ENCODE results near the gene BAHD1. TPM values are rescaled to one million over a fixed set of nuclear protein-coding genes. Genes with fewer than 3 reads are reported as not detected.

BAHD1 gene
- polyA plus RNA-seq, 1 of the 3 experiments (the other 2 are of a cell fraction): 5.5 TPM

DNA sequence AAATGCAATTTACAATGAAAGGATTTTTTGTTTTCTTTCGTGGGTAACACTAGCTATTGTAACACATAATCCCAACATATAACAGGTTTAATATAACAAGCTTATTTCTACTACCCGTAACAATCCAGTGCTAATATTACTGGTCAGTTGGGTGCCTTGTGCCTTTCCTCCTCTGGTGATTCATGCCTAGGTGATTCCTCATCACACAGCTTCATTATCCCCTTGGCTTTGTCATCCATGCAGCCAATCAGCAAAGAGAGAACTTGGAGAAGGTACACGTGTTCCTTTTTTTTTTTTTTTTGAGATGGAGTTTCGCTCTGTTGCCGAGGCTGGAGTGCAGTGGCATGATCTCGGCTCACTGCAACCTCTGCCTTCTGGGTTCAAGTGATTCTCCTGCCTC, 60.7 kb downstream of the BAHD1 start:
- no peak for DNase-seq
- Histone ChIP-seq H3K4me1 (ENCODE audit: control insufficient read depth in 1 of 2, insufficient read depth in 2 of 2, low read depth in 1 of 2, low read length in 1 of 2) (peaks cover 0 to 13% of the 10 kb centered on the region in 2 experiments; a peak in 2 of 4 replicates), H3K4me3 (ENCODE audit: low read depth in 2 of 2, low read length in 1 of 2) (no peak overlapping the region), H3K4me2 (0 out of 2 replicates have a peak overlapping the region, but pooled peaks have one; percentile 26), H3K9me3 (no peaks in the 10 kb centered on the region), H3K36me3 (replicated peaks in 1 of 2; ENCODE audit: control insufficient read depth in 1 of 2, insufficient read depth in 2 of 2, low read length in 1 of 2) (no peaks in the 10 kb centered on the region), H3K27me3 (ENCODE audit: insufficient read depth) (no peaks in the 10 kb centered on the region), H4K20me1 (ENCODE audit: insufficient read depth) (no peaks in the 10 kb centered on the region), H3F3A (replicated peaks; ENCODE audit: insufficient read depth) (peaks cover 18% of the 10 kb centered on the region), H3K9me2 (no peaks in the 10 kb centered on the region), H3K9ac (no peak overlapping the region), H3K79me2 (ENCODE audit: insufficient read depth) (no peaks in the 10 kb centered on the region), H3K27ac (ENCODE audit: low read depth in 2 of 2, low read length in 1 of 2) (peak overlapping the region in 1 of 2 experiments; percentile 67; a peak in 2 of 4 replicates), H2AFZ (ENCODE audit: low read depth) (no peak overlapping the region)
- ChIA-PET POLR2A (no interaction called here), CTCF (no interaction called here)
- TF ChIP-seq FOSL2 (IDR thresholded peaks at IDR 0.05; ENCODE audit: borderline replicate concordance, low read depth): no peak
- WGBS (ENCODE audit: low lambda C conversion rate): 64% methylated on average over 6 of the region's 6 CpGs

DNA sequence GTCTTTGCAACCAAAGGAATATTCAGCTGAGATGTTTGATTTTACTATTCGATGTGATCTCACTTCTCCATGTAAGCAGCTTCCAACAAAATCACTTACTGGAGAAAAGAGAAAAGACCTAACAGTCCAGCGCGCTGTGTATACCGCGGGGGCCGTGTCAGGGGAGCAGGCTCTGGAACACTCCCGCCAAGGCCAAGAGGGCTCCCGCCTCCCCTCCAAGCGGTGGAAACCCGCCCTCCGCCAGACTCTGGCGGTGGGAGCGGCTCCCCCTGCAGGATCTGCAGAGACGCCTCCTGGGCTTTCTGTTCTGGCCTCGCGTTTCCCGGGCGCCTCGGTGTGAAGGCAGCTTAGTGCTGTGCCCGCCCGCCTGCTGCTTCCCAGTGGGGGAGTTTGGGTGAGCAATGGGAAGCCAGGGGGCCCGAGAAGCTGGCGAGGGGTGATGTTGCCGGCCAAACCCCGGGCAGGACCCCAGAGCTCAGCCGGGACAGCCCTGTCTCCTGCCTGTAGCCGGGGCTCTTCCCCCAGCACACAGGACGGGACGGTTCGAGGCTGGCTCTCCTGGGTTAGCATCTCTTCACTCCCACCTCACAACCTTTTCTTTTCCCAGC, 66.3 kb downstream of the BAHD1 start:
- TF ChIP-seq JUND (IDR thresholded peaks at IDR 0.05) (no peak), TCF12 (IDR thresholded peaks at IDR 0.05) (0 out of 2 replicates have a peak, but pooled peaks have one; percentile 7), RAD21 (IDR thresholded peaks at IDR 0.05; ENCODE audit: low read length) (peak; percentile 64), RCOR1 (IDR thresholded peaks at IDR 0.05; ENCODE audit: low read length) (no peak), TAF1 (IDR thresholded peaks at IDR 0.05; ENCODE audit: borderline replicate concordance, low read depth, low read length) (no peak), EP300 (IDR thresholded peaks at IDR 0.05; ENCODE audit: borderline replicate concordance in 1 of 2, low read depth in 1 of 2, low read length in 1 of 2) (no peak), SIN3A (IDR thresholded peaks at IDR 0.05; ENCODE audit: borderline replicate concordance, low read depth, low read length) (peak; percentile 54; the same call in 1 of the 2 replicates), SMC3 (IDR thresholded peaks at IDR 0.05; ENCODE audit: low read depth, low read length) (peak; percentile 62)
- TF ChIP-seq, protein P1, sequence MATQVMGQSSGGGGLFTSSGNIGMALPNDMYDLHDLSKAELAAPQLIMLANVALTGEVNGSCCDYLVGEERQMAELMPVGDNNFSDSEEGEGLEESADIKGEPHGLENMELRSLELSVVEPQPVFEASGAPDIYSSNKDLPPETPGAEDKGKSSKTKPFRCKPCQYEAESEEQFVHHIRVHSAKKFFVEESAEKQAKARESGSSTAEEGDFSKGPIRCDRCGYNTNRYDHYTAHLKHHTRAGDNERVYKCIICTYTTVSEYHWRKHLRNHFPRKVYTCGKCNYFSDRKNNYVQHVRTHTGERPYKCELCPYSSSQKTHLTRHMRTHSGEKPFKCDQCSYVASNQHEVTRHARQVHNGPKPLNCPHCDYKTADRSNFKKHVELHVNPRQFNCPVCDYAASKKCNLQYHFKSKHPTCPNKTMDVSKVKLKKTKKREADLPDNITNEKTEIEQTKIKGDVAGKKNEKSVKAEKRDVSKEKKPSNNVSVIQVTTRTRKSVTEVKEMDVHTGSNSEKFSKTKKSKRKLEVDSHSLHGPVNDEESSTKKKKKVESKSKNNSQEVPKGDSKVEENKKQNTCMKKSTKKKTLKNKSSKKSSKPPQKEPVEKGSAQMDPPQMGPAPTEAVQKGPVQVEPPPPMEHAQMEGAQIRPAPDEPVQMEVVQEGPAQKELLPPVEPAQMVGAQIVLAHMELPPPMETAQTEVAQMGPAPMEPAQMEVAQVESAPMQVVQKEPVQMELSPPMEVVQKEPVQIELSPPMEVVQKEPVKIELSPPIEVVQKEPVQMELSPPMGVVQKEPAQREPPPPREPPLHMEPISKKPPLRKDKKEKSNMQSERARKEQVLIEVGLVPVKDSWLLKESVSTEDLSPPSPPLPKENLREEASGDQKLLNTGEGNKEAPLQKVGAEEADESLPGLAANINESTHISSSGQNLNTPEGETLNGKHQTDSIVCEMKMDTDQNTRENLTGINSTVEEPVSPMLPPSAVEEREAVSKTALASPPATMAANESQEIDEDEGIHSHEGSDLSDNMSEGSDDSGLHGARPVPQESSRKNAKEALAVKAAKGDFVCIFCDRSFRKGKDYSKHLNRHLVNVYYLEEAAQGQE (IDR thresholded peaks at IDR 0.05; ENCODE audit: low read depth, low read length): no peak
- TF ChIP-seq, protein P2, sequence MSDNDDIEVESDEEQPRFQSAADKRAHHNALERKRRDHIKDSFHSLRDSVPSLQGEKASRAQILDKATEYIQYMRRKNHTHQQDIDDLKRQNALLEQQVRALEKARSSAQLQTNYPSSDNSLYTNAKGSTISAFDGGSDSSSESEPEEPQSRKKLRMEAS (IDR thresholded peaks at IDR 0.05; ENCODE audit: low read depth): peak; percentile 78
- TF ChIP-seq, protein P3, sequence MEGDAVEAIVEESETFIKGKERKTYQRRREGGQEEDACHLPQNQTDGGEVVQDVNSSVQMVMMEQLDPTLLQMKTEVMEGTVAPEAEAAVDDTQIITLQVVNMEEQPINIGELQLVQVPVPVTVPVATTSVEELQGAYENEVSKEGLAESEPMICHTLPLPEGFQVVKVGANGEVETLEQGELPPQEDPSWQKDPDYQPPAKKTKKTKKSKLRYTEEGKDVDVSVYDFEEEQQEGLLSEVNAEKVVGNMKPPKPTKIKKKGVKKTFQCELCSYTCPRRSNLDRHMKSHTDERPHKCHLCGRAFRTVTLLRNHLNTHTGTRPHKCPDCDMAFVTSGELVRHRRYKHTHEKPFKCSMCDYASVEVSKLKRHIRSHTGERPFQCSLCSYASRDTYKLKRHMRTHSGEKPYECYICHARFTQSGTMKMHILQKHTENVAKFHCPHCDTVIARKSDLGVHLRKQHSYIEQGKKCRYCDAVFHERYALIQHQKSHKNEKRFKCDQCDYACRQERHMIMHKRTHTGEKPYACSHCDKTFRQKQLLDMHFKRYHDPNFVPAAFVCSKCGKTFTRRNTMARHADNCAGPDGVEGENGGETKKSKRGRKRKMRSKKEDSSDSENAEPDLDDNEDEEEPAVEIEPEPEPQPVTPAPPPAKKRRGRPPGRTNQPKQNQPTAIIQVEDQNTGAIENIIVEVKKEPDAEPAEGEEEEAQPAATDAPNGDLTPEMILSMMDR (IDR thresholded peaks at IDR 0.05): peak; percentile 69
- H3K4me1 ChIP-seq (ENCODE audit: control insufficient read depth in 1 of 2, insufficient read depth in 2 of 2, low read depth in 1 of 2, low read length in 1 of 2): no peaks in the 10 kb centered on the region; a peak in 1 of 4 replicates
- POLR2A ChIA-PET: no interaction called here
- CTCF ChIA-PET: interaction anchor here (0.6 to 3.8 kb wide), 26 partner anchors 10 to 705 kb away, joined by 3 to 23 read pairs (median 3); partner anchors contain the start of gene CCDC9B
- H3K4me3 ChIP-seq (ENCODE audit: low read depth in 2 of 2, low read length in 1 of 2): peak overlapping the region in 1 of 2 experiments; percentile 2; a peak in 1 of 4 replicates
- H3K9me3 ChIP-seq: no peaks in the 10 kb centered on the region
- no peaks in the 10 kb centered on the region for H3K9me2 ChIP-seq
- peak; percentile 95 for DNase-seq
- no peak overlapping the region for H3K9ac ChIP-seq
- H3K27me3 ChIP-seq (ENCODE audit: insufficient read depth): no peaks in the 10 kb centered on the region
- WGBS (ENCODE audit: low lambda C conversion rate): 26% methylated on average over 17 of the region's 30 CpGs
- peak overlapping the region; percentile 46; the same call in 1 of the 2 replicates for H3K4me2 ChIP-seq
- no peaks in the 10 kb centered on the region for H4K20me1 ChIP-seq (ENCODE audit: insufficient read depth)
- H3K36me3 ChIP-seq (replicated peaks in 1 of 2; ENCODE audit: control insufficient read depth in 1 of 2, insufficient read depth in 2 of 2, low read length in 1 of 2): no peaks in the 10 kb centered on the region
- H3F3A ChIP-seq (replicated peaks; ENCODE audit: insufficient read depth): no peaks in the 10 kb centered on the region
- H3K79me2 ChIP-seq (ENCODE audit: insufficient read depth): no peaks in the 10 kb centered on the region
- H2AFZ ChIP-seq (ENCODE audit: low read depth): peak overlapping the region; percentile 66; the same call in 1 of the 2 replicates
- H3K27ac ChIP-seq (ENCODE audit: low read depth in 2 of 2, low read length in 1 of 2): no peak overlapping the region
